GM19193 (cell line): ENCODE data around the gene TRIP13.

Experiments
- POLR2A ChIP-seq: IDR thresholded peaks from 4 replicates; pipeline ENCODE4 v1.6.1; 2011; ENCODE audit not compliant: insufficient read depth, insufficient read length; ENCODE audit errors: extremely low read depth

Gene TRIP13, protein sequence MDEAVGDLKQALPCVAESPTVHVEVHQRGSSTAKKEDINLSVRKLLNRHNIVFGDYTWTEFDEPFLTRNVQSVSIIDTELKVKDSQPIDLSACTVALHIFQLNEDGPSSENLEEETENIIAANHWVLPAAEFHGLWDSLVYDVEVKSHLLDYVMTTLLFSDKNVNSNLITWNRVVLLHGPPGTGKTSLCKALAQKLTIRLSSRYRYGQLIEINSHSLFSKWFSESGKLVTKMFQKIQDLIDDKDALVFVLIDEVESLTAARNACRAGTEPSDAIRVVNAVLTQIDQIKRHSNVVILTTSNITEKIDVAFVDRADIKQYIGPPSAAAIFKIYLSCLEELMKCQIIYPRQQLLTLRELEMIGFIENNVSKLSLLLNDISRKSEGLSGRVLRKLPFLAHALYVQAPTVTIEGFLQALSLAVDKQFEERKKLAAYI

DNA sequence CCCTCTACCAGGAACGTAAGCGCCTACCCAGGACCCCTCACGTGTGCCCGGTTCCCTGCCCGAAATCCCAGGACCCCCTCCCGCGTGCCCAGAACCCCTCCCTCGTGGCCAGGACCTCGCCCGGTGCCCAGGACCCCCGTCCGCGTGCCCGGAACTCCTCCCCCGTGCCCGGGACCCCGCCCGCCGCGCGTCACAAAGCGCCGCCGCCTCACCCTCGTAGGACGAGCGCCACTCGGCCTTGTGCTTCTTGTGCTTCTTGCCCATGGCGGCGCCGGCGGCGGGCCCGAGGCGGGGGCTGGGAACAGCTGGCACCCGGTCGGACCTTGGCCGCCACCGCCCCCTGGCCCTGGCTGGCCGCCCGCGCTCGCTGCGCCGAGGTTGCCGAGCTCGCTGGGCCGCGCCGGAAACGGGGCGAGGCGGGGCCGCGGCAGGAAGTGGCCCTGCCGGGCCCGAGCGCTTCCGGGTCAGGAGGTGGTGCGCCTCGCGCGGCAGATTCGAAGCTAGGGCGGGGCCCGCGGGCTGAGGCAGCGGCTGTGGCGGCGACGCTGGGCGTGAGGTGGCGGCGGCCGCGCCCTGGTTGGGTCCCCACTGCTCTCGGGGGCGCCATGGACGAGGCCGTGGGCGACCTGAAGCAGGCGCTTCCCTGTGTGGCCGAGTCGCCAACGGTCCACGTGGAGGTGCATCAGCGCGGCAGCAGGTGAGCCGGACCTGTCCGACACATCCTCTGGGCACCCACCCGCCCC lies at the start of gene TRIP13, which contains the start of gene BRD9:
Gene TRIP13 (plus strand): TSS at position 491 of the 743 bp plus-strand sequence. CDS start 115 bp downstream, at position 606.
Gene BRD9 (minus strand): TSS at position 408 of the 743 bp plus-strand sequence. CDS start 144 bp downstream, at position 264.
- TF ChIP-seq POLR2A, result peak; percentile 83

DNA sequence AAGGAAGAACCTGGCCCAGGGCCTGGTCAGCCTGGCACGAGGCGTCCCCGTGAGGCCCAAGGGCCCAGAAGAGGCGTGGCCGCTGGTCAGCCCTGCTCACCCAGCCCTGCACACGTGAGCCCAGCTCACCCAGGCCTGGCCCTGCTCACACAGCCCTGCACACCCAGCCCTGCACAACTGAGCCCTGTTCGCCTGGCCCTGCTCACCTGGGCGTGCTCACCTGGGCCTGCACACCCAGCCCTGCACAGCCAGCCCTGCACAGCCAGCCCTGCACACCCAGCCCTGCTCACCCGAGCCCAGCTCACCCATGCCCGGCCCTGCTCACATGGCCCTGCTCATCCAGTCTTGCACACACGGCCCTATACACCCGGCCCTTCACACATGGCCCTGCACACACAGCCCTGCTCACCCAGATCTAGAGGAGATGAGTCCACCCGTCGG lies 44.0 kb upstream of the TRIP13 start:
- TF ChIP-seq POLR2A, result no peak

DNA sequence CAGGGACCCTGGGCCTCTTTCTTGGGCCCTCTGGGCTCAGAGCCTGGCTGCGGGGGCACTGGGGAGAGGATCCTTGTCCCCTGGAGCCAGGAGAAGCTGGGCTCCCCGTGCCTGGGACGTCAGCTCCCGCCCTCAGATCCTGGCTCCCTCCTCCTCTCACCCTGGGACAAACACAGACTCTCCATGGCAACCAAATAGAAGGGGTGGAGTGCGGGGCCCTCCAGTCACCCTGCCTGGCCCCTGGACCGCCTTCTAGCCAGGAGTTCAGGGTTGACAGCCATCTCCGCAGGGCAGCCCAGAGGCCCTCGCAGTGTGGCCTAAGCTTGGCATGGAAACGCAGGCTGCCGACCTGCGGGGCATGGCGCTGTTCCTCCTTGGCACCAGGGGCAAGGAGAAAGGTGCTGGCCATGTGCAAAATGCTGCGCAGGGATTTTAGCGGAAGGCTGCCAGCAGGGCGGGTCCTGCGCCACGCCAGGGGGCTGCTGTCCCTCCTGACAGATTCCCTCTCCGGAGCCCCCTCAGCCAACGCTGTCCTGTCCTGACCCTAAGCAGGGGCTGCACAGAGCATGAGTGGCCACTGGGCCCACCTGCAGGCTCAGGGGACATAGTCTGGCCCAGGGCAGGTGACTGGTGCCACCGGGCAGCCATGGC lies 42.9 kb upstream of the TRIP13 start:
- TF ChIP-seq POLR2A, result no peak

DNA sequence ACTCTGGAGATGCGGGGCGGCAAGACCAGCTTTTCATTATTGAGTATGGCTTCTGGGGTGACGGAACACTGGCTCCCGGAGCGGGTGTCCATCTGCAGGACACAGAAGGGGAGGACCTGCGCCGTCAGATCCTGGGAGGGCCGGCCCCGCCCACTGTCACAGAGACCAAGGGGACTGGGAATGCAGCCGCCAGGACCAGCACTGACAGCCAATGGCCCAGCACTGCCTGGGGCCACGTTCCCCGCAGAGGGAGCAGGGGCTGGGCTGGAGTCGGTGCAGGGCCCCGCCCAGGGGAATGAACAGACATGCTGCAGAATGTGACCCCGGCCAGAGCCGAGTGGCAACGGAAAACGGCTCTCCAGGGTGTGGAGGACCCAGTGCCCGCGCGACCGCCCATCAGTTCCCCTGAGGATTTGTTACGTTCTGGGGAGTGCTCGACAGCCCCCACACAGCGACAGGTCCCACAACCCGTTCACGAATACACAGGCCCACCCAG lies 42.1 kb upstream of the TRIP13 start, which contains the start of gene ZDHHC11:
Gene ZDHHC11 (minus strand): TSS at position 476 of the 496 bp plus-strand sequence. CDS start 384 bp downstream, at position 92.
- TF ChIP-seq POLR2A, result no peak

DNA sequence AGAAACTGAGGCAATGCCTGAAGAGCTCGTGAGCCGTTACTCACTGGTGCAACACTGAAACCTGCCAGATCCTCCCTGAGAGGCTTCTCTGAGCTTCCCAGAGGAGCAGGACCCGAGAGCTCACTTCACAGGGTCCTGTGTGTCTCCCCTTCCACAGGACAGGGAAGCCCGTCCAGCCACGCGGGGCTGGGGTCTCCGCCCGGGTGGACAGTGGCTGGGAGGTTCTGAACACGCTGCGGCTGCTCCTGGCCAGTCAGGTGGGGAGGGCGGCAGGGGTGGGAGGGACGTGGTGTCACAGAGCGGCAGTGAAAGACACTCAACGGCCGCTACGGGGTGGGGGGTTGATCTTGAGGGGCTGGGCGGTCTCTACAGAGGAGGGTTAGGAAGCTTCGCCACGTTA lies 41.6 kb upstream of the TRIP13 start:
- TF ChIP-seq POLR2A, result no peak

DNA sequence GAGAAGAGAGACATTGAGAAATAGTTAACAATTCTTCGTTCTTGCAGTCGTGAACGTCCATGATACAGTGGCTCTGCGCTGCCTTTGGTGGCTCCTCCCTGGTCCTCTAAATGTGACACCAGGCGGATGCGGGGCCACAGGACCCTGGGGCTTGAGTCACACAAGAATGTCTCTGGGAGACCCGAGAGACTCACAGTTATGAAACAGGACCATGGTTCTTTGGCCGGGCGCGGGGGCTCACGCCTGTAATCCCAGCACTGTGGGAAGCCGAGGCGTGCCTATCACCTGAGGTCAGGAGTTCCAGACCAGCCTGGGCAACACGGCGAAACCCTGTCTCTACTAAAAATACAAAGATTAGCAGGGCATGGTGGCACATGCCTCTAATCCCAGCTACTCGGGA lies 41.1 kb upstream of the TRIP13 start:
- TF ChIP-seq POLR2A, result no peak

DNA sequence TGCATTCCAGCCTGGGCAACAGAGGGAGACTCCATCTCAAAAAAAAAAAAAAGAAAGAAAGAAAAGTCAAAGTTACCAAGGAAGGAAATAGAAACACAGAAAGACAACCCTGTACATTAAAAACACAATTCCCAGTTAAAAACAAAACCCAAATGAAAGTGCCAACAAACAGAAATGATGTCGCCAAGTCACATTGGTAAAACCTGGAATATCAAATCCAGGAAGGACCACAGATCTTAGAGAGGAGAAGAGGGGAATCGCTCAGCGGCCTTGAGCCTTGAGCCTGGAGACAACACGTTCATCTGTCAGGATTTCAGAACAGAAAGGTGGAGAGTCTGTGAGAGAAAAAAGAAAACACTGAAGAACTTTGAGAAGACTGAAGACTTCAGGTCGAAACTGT lies 40.7 kb upstream of the TRIP13 start:
- TF ChIP-seq POLR2A, result no peak

DNA sequence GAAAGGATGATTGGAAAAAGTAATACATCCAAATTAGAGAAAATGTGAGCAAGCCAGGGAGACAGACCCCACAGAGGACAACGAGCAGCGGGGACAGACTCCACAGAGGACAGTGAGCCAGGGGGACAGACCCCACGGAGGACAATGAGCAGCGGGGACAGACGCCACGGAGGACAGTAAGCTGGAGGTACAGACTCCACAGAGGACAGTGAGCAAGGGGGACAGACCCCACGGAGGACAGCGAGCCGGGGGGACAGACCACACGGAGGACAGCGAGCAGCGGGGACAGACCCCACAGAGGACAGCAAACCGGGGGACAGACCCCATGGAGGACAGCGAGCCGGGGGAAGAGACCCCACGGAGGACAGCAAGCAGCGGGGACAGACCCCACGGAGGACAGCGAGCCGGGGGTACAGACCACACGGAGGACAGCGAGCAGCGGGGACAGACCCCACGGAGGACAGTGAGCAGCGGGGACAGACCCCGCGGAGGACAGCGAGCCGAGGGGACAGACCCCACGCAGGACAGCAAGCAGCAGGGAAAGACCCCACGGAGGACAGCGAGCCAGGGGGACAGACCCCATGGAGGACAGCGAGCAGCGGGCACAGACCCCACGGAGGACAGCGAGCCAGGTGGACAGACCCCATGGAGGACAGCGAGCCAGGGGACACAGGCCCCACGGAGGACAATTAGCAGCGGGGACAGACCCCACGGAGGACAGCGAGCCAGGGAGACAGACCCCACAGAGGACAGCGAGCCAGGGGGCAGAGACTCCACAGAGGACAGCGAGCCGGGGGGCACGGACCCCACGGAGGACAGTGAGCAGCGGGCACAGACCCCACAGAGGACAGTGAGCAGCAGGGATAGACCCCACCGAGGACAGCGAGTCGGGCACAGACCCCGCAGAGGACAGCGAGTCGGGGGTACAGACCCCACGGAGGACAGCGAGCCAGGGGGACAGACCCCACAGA lies 40.0 kb upstream of the TRIP13 start:
- no peak for TF ChIP-seq POLR2A

DNA sequence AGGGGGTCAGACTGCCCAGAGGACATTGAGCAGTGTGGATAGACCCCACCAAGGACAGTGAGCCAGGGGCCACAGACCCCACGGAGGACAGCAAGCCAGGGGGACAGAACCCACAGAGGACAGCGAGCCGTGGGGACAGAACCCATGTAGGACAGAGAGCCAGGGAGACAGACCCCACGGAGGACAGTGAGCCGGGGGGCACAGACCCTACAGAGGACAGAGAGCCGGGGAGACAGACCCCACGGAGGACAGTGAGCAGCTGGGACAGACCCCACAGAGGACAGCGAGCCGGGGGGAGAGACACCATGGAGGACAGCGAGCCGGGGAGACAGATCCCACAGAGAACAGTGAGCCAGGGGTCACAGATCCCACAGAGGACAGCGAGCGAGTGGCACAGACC lies 38.5 kb upstream of the TRIP13 start:
- TF ChIP-seq POLR2A, result no peak

DNA sequence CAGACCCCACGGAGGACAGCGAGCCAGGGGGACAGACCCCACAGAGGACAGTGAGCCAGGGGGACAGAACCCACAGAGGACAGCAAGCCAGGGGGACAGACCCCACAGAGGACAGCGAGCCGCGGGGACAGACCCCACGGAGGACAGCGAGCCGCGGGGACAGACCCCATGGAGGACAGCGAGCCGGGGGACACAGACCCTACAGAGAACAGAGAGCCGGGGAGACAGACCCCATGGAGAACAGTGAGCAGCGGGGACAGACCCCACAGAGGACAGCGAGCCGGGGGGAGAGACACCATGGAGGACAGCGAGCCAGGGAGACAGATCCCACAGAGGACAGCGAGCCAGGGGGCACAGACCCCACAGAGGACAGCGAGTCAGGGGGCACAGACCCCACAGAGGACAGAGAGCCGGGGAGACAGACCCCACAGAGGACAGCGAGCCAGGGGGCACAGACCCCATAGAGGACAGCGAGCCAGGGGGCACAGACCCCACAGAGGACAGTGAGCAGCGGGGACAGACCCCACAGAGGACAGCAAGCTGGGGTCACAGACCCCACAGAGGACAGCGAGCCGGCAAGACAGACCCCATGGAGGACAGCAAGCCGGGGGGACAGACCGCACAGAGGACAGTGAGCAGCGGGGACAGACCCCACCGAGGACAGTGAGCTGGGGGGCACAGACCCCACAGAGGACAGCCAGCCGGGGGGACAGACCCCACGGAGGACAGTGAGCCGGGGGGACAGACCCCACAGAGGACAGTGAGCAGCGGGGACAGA lies 37.5 kb upstream of the TRIP13 start:
- TF ChIP-seq POLR2A, result no peak

DNA sequence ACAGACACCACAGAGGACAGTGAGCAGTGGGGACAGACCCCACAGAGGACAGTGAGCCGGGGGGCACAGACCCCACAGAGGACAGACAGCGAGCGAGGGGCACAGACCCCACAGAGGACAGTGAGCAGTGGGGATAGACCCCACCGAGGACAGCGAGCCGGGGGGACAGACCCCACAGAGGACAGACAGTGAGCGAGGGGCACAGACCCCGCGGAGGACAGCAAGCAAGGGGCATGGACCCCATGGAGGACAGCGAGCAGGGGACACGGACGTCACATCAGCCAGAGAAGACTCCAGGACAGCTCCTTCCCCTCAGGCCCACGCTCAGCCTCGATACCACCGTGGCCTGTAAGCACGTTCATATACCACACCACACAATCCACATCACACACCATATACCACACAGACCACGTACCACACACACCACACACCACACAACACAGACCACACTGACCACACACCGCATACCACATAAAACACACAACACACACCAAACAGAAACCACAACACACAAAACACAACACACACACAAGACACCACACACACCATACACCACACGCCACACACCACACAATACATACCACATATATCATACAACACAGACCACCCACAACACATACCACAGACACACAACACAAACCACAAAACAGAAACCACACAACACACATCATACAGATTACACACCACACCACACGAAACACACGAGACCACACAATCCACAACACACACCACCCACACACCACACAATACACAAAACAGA lies 36.7 kb upstream of the TRIP13 start:
- TF ChIP-seq POLR2A, result no peak
